ENCODE measurements around the gene NQO2.

NQO2 gene

DNA sequence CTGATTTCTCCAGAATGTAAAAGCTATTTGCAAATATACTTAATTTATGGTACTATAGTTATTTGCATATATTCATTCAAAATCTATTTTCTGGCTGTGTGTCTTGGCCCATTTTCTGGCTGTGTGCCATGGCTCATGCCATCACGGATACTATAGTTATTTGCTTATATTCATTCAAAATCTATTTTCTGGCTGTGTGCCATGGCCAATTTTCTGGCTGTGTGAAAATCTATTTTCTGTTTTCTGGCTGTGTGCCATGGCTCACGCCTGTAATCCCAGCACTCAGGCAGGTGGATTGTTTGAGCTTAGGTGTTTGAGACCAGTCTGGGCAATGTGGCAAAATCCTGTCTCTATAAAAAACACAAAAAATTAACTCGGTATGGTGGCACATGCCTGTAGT, 39.7 kb downstream of the NQO2 start:
- TF ChIP-seq, protein P1, sequence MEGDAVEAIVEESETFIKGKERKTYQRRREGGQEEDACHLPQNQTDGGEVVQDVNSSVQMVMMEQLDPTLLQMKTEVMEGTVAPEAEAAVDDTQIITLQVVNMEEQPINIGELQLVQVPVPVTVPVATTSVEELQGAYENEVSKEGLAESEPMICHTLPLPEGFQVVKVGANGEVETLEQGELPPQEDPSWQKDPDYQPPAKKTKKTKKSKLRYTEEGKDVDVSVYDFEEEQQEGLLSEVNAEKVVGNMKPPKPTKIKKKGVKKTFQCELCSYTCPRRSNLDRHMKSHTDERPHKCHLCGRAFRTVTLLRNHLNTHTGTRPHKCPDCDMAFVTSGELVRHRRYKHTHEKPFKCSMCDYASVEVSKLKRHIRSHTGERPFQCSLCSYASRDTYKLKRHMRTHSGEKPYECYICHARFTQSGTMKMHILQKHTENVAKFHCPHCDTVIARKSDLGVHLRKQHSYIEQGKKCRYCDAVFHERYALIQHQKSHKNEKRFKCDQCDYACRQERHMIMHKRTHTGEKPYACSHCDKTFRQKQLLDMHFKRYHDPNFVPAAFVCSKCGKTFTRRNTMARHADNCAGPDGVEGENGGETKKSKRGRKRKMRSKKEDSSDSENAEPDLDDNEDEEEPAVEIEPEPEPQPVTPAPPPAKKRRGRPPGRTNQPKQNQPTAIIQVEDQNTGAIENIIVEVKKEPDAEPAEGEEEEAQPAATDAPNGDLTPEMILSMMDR (IDR thresholded peaks at IDR 0.05) = no peak

DNA sequence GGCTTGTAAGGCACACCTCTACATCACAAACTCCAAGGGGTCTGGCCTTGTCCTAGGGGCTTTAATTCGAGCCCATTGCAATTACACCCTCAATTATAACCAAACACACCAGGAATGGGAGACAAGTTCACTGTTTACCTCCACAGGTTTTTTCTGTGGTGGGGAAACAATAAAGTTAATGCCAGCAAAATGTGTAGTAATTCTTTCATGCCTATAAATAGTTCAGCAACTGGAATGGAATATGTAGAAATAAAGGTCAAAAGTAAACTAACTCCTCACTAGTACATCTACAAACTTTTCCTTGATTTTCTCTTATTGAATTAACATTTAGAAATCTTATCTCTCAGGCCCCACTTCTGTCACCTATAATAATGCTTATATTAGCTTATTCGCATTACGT, 41.5 kb downstream of the NQO2 start:
- TF ChIP-seq, protein P1 (IDR thresholded peaks at IDR 0.05) = no peak

DNA sequence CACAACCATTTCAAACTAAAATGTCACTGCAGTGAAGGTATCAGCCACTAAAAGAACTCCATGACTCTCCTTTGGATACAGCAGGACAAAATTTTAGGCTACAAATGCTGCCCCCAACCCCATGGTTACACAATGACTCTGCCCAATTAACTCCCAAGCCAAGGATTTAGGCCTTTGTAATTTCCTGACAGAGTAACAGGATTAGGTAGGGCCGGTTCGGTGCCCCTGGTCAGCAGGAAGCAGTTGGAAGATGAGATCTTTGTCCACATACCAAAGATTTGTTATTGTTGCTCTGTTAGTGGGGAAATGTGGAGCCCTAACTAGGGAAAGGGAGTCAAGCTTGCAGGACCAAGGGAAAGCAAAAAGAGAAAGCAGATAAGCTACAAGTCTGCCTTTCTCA, 41.9 kb downstream of the NQO2 start:
- TF ChIP-seq, protein P1 (IDR thresholded peaks at IDR 0.05) = no peak

GRCh38 chr6:3045369-3045768, 45.7 kb downstream of the NQO2 start:
- TF ChIP-seq, protein P1 (IDR thresholded peaks at IDR 0.05) = no peak

DNA sequence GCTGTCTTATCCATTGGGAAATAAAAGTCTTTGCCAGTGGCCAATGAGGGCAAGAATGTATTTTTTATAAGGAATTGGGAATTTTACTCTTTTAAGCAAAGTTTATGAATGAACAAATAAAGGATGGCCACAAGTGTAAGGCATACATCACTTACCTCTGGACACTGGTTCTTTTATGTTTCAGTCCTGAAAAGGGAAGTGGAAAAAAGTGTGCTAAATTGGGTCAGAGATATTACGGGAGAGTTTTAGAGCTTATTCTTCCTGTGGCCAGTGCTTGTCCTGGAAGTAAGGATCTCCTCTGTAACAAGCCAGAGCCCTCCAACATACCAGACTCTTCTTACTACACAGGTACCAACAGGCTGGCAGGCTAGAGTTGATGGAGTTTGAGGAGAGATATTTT, 46.1 kb downstream of the NQO2 start:
- TF ChIP-seq, protein P1 (IDR thresholded peaks at IDR 0.05) = no peak

- TF ChIP-seq, protein P1 (IDR thresholded peaks at IDR 0.05) = no peak
These were observed 46.6 kb downstream of the NQO2 start for GRCh38 chr6:3046295-3046694.

- TF ChIP-seq, protein P1 (IDR thresholded peaks at IDR 0.05) = no peak
These were observed 53.0 kb downstream of the NQO2 start for GRCh38 chr6:3052481-3053230.

- TF ChIP-seq, protein P1 (IDR thresholded peaks at IDR 0.05) = no peak
These were observed 53.5 kb downstream of the NQO2 start for GRCh38 chr6:3053231-3053508.
